Activated naive CD4-positive, alpha-beta T cell treated with anti-CD3 and anti-CD28 coated beads, Interleukin-2, amount 50 U/mL, for 72 hours (primary cell): Measurements from ENCODE around the gene UNK. TPM values are rescaled to one million over a fixed set of nuclear protein-coding genes. Genes with fewer than 3 reads are reported as not detected.

Source experiments
- ATAC-seq, 2 donors: fragments of 150-1000 bp; cut with Tn5 transposase; 2 replicates each; pipeline ENCODE4 v1.10.0; 2021; ENCODE audit warnings: mild to moderate bottlenecking in 2 of 2, moderate library complexity in 2 of 2
- DNase-seq, 2 donors: peaks; one replicate each; pipeline ENCODE4 v3.0.0; 2021 to 2022; ENCODE audit warnings: low spot score in 2 of 2
- H3K27ac Mint-ChIP-seq, 2 donors: one replicate each; pipeline ENCODE4 v1.8.0; 2022; ENCODE audit warnings: mild to moderate bottlenecking in 2 of 2, mixed read lengths in 2 of 2
- H3K36me3 Mint-ChIP-seq, 2 donors: one replicate each; pipeline ENCODE4 v1.8.0; 2022; ENCODE audit warnings: mixed read lengths in 2 of 2
- H3K9me3 Mint-ChIP-seq, 2 donors: one replicate each; pipeline ENCODE4 v1.8.0; 2022; ENCODE audit warnings: mixed read lengths in 2 of 2
- total RNA-seq, 2 donors: library from RNA; stranded (reverse); gene quantifications; one replicate each; pipeline ENCODE4 v1.2.3, GENCODE V29; 2022

UNK gene
- total RNA-seq, 2 donors from 2014 or later = 15.3 to 29.3 TPM

GRCh38 chr17:75874323-75875181 is 89.9 kb downstream of the UNK start:
- ATAC-seq = no peak
- Mint-ChIP-seq H3K9me3 (no peaks in the 10 kb centered on the region), H3K27ac (peak overlapping the region in 1 of 2 donors; percentile 42), H3K36me3 (peaks cover 0 to 15% of the 10 kb centered on the region in 2 donors)
- DNase-seq = no peak

Other genes starting within 250 kb of the UNK start
- 10 to 100 TPM; 38.4 to 45.0 TPM for gene MYO15B, start 197.0 kb upstream of the UNK start, total RNA-seq
- under 1 TPM; 0.06 to 0.32 TPM for gene SMIM5, start 151.4 kb upstream of the UNK start, total RNA-seq
- 10 to 100 TPM; 35.1 to 47.4 TPM for gene RECQL5, start 117.7 kb upstream of the UNK start, total RNA-seq
- gene SAP30BP, start 117.5 kb upstream of the UNK start, total RNA-seq = 10 to 100 TPM; 76.3 to 78.8 TPM
- 1 to 10 TPM in 1 of 2 donors, under 1 TPM in 1; 0.76 to 1.1 TPM for gene ITGB4, start 63.3 kb upstream of the UNK start, total RNA-seq
- 10 to 100 TPM; 54.7 to 74.8 TPM for gene GALK1, start 19.6 kb upstream of the UNK start, total RNA-seq
- 100 to 1,000 TPM; 128 to 143 TPM for gene UNC13D, start 59.6 kb downstream of the UNK start, total RNA-seq
- 100 to 1,000 TPM in 1 of 2 donors, 10 to 100 TPM in 1; 78.2 to 144 TPM for gene WBP2, start 70.5 kb downstream of the UNK start, total RNA-seq
- gene TRIM47, start 93.8 kb downstream of the UNK start, total RNA-seq = 10 to 100 TPM; 11.5 to 26.2 TPM
- gene TRIM65, start 112.1 kb downstream of the UNK start, total RNA-seq = 10 to 100 TPM; 16.2 to 31.9 TPM
- gene MRPL38, start 120.1 kb downstream of the UNK start, total RNA-seq = 100 to 1,000 TPM; 101 to 105 TPM
- gene FBF1, start 156.2 kb downstream of the UNK start, total RNA-seq = 10 to 100 TPM; 13.3 to 20.6 TPM
- 10 to 100 TPM; 31.3 to 42.1 TPM for gene ACOX1, start 194.4 kb downstream of the UNK start, total RNA-seq
- 10 to 100 TPM; 13.4 to 20.5 TPM for gene TEN1, start 194.4 kb downstream of the UNK start, total RNA-seq
- gene CDK3, start 216.0 kb downstream of the UNK start, total RNA-seq = 1 to 10 TPM; 6.9 to 8.3 TPM
- gene EVPL, start 242.5 kb downstream of the UNK start, total RNA-seq = 1 to 10 TPM in 1 of 2 donors, under 1 TPM in 1; 0.34 to 1.5 TPM